GM12875 (cell line): ENCODE measurements around the gene FOXC1.

Experiments used
- H3K4me3 ChIP-seq: one replicate; pipeline ENCODE4 v1.5.1; 2011; ENCODE audit warnings: low read depth, low read length, control low read depth
- CTCF ChIP-seq: IDR thresholded peaks from 2 replicates; pipeline ENCODE4 v1.5.1; 2011; ENCODE audit warnings: low read depth, mild to moderate bottlenecking, control low read depth, inconsistent platforms, low read length, moderate library complexity, borderline replicate concordance; ENCODE audit not compliant: insufficient read depth

The FOXC1 gene

GRCh38 chr6:1612974-1613306 lies 3.2 kb downstream of the FOXC1 start:
- no peak for TF ChIP-seq CTCF
- no peak overlapping the region for H3K4me3 ChIP-seq

- no peak overlapping the region for H3K4me3 ChIP-seq
- no peak for TF ChIP-seq CTCF
Measured at GRCh38 chr6:1613346-1613687, 3.6 kb downstream of the FOXC1 start.

GRCh38 chr6:1613688-1614447 lies 4.2 kb downstream of the FOXC1 start:
- no peak overlapping the region for H3K4me3 ChIP-seq
- no peak for TF ChIP-seq CTCF

- H3K4me3 ChIP-seq, result no peak overlapping the region
- TF ChIP-seq CTCF, result no peak
Measured at GRCh38 chr6:1614448-1615150, 4.9 kb downstream of the FOXC1 start.

- no peak overlapping the region for H3K4me3 ChIP-seq
Measured at GRCh38 chr6:1615151-1615852, 5.6 kb downstream of the FOXC1 start.

GRCh38 chr6:1615853-1616420 lies 6.2 kb downstream of the FOXC1 start:
- no peak for TF ChIP-seq CTCF
- H3K4me3 ChIP-seq, result no peak overlapping the region

More at GRCh38 chr6:1615151-1615852, 5.6 kb downstream of the FOXC1 start:
- no peak for TF ChIP-seq CTCF
